SU-DHL-6 (cell line): ENCODE results near the gene PITPNM3.

Experiments
- H2AFZ ChIP-seq: fragments of 200-600 bp; sonication (generic); 2 replicates; pipeline ENCODE4 v1.6.1; 2014; ENCODE audit warnings: low read depth, mild to moderate bottlenecking, moderate library complexity, mixed read lengths, antibody characterized with exemption, low read length; ENCODE audit not compliant: severe bottlenecking
- H3F3A ChIP-seq: fragments of 200-600 bp; shearing (Covaris generic); 2 replicates; pipeline ENCODE4 v1.6.0; 2016; ENCODE audit warnings: antibody characterized with exemption, mild to moderate bottlenecking; ENCODE audit not compliant: insufficient read depth
- H3K27ac ChIP-seq: fragments of 200-600 bp; sonication (generic); 2 replicates; pipeline ENCODE4 v1.5.1; 2016; ENCODE audit warnings: low read depth, mild to moderate bottlenecking, low read length, moderate library complexity, mixed read lengths
- H3K27me3 ChIP-seq: fragments of 200-600 bp; sonication (generic), shearing (Covaris generic); 2 replicates; pipeline ENCODE4 v1.6.0; 2014; ENCODE audit warnings: mild to moderate bottlenecking, low read length
- H3K36me3 ChIP-seq: fragments of 200-600 bp; sonication (generic); 2 replicates; pipeline ENCODE4 v1.6.1; 2014; ENCODE audit warnings: mild to moderate bottlenecking, low read length, mixed read lengths
- H3K4me2 ChIP-seq: fragments of 300-600, 200-600 bp; shearing (Covaris generic), sonication (generic); 2 replicates; pipeline ENCODE4 v1.6.0; 2014; ENCODE audit warnings: low read length, low read depth, mild to moderate bottlenecking; ENCODE audit not compliant: poor library complexity, severe bottlenecking
- H3K4me3 ChIP-seq: fragments of 200-600 bp; sonication (generic); 2 replicates; pipeline ENCODE4 v1.5.1; 2014; ENCODE audit warnings: antibody characterized with exemption, low read length, mild to moderate bottlenecking, mixed read lengths; ENCODE audit not compliant: insufficient read depth, poor library complexity, severe bottlenecking
- H3K79me2 ChIP-seq: fragments of 200-600 bp; sonication (generic); 2 replicates; pipeline ENCODE4 v1.6.1; 2014; ENCODE audit warnings: mild to moderate bottlenecking, low read length, moderate library complexity; ENCODE audit not compliant: insufficient read depth
- H3K9ac ChIP-seq: fragments of 200-600 bp; sonication (generic); 2 replicates; pipeline ENCODE4 v1.7.0; 2014; ENCODE audit warnings: mild to moderate bottlenecking, low read length
- H3K9me2 ChIP-seq: fragments of 200-600 bp; sonication (generic); replicated peaks from 2 replicates; pipeline ENCODE4 v1.6.1; 2014; ENCODE audit warnings: low read length; ENCODE audit not compliant: insufficient read depth
- H3K9me3 ChIP-seq: fragments of 200-600 bp; sonication (generic); 2 replicates; pipeline ENCODE4 v1.6.1; 2014; ENCODE audit warnings: low read length, mixed read lengths; ENCODE audit not compliant: insufficient read depth
- H4K20me1 ChIP-seq: fragments of 200-600 bp; sonication (generic); 2 replicates; pipeline ENCODE4 v1.6.1; 2014; ENCODE audit warnings: low read depth, mild to moderate bottlenecking, antibody characterized with exemption, low read length, moderate library complexity, mixed read lengths
- EZH2phosphoT487 ChIP-seq: fragments of 200-600 bp; sonication (generic), shearing (Covaris generic); conservative IDR thresholded peaks from 2 replicates; pipeline ENCODE4 v1.6.1; 2018; ENCODE audit warnings: mild to moderate bottlenecking, antibody characterized with exemption, low read length, moderate library complexity, mixed read lengths
- TF ChIP-seq, protein P1 (sequence below): fragments of 200-600 bp; sonication (generic); IDR thresholded peaks from one replicate; pipeline ENCODE4 v1.5.1; 2017; ENCODE audit warnings: antibody characterized with exemption, mild to moderate bottlenecking, low read length, moderate library complexity; ENCODE audit not compliant: insufficient read depth, poor library complexity, severe bottlenecking

PITPNM3 gene

DNA sequence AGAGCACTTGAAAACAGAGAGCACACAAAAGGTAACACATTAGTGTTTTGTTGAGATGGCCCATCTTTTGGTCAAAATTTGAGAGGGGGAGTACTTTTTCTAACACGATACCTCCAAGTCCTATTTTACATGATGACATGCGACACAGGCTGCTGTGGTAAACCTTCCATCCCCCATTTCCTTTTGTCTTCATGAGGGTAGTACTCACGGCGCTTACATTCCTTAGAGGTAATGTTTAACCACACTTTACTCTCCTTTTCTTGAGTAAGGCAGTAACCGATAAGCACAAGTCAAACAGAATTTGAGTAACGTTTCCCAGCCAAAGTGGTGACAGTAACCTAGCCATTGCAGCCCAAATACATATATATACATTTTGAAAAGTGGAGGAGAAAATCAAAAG lies 35.8 kb upstream of the PITPNM3 start:
- Histone ChIP-seq H3K4me2 (no peak overlapping the region), H3K9me2 (no peaks in the 10 kb centered on the region), H3K4me3 (no peak overlapping the region), H3K36me3 (0 out of 2 replicates have a peak, but pooled peaks cover 3% of the 10 kb centered on the region), H3K27ac (no peak overlapping the region), H3K9ac (no peak overlapping the region), H4K20me1 (no peaks in the 10 kb centered on the region), H3K79me2 (no peaks in the 10 kb centered on the region), H3K9me3 (no peaks in the 10 kb centered on the region), H3K27me3 (no peaks in the 10 kb centered on the region), H2AFZ (no peak overlapping the region), H3F3A (no peaks in the 10 kb centered on the region)
- no peak for TF ChIP-seq EZH2phosphoT487
- TF ChIP-seq, protein P1, sequence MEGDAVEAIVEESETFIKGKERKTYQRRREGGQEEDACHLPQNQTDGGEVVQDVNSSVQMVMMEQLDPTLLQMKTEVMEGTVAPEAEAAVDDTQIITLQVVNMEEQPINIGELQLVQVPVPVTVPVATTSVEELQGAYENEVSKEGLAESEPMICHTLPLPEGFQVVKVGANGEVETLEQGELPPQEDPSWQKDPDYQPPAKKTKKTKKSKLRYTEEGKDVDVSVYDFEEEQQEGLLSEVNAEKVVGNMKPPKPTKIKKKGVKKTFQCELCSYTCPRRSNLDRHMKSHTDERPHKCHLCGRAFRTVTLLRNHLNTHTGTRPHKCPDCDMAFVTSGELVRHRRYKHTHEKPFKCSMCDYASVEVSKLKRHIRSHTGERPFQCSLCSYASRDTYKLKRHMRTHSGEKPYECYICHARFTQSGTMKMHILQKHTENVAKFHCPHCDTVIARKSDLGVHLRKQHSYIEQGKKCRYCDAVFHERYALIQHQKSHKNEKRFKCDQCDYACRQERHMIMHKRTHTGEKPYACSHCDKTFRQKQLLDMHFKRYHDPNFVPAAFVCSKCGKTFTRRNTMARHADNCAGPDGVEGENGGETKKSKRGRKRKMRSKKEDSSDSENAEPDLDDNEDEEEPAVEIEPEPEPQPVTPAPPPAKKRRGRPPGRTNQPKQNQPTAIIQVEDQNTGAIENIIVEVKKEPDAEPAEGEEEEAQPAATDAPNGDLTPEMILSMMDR, result no peak

DNA sequence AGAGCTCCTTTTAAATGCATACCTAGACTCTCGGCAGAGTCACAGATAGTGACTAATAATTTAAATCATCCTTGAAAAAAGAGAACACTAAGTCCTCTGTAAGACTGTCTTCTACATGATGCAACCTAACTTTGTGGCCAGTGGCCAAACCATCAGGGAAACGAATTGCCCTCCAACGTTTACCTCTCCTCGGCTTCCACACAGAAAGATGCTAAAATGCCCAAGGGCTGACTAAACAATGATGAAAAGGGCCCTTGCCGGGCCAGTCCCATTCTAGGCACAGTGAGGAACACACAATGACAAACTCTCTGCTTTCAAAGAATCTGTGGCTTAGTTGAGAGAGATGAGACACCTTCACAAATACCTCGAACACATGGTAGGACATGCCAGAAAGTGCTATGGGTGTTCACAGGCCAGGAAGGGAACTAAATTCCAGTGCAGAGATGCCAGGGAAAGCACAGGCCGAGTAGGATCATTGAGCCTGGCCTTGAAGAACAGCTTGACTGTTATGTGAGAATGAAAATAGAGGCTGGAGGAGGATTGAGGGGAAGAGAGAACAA lies 35.3 kb upstream of the PITPNM3 start:
- no peaks in the 10 kb centered on the region for H3K9me2 ChIP-seq
- H3K9ac ChIP-seq, result no peak overlapping the region
- H3F3A ChIP-seq, result no peaks in the 10 kb centered on the region

DNA sequence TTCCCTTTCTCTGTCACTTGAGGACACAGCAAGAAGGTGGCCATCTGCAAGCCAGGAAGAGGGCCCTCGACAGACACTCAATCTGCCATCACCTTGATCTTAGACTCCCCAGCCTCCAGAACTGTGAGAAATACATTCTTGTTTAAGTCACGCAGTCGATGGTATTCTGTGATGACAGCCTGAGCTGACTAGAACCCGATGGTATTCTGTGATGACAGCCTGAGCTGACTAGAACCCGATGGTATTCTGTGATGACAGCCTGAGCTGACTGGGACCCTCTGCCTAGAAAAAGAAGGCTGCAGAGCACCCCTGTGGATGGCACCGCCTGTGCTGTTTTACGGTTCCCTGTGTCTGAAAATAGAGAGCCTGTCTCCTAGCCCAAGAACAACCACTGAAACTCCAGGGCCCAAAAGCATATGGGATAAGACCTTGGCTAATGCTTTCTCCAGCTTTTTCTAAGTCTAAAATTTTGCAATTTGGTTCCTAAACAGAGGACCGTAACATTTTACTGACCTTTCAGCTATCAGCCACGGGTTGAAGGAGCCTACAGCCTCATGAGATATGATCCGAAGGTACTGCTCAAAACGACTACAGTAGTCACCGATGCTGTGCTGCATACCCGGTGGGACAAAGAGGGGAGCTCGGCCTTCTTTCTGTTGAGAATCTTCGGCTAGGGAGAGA lies 33.1 kb upstream of the PITPNM3 start:
- Histone ChIP-seq H3F3A (no peaks in the 10 kb centered on the region), H3K36me3 (peaks cover 6% of the 10 kb centered on the region; the same call in 1 of the 2 replicates), H3K27ac (no peak overlapping the region), H2AFZ (no peak overlapping the region), H3K4me3 (no peak overlapping the region), H3K79me2 (no peaks in the 10 kb centered on the region), H3K27me3 (no peaks in the 10 kb centered on the region), H3K9me2 (no peaks in the 10 kb centered on the region), H3K4me2 (no peak overlapping the region), H3K9me3 (no peaks in the 10 kb centered on the region), H3K9ac (no peak overlapping the region), H4K20me1 (no peaks in the 10 kb centered on the region)
- no peak for TF ChIP-seq EZH2phosphoT487
- TF ChIP-seq, protein P1, result no peak

More for the DNA sequence above, 35.3 kb upstream of the PITPNM3 start:
- Histone ChIP-seq H3K36me3 (0 out of 2 replicates have a peak, but pooled peaks cover 3% of the 10 kb centered on the region), H3K79me2 (no peaks in the 10 kb centered on the region), H4K20me1 (no peaks in the 10 kb centered on the region), H3K9me3 (no peaks in the 10 kb centered on the region), H3K27me3 (no peaks in the 10 kb centered on the region), H3K27ac (no peak overlapping the region), H2AFZ (no peak overlapping the region), H3K4me3 (no peak overlapping the region), H3K4me2 (no peak overlapping the region)
- TF ChIP-seq EZH2phosphoT487, result no peak
- TF ChIP-seq, protein P1, result no peak
